ENCODE data around the gene ANKFY1. TPM values are rescaled to one million over a fixed set of nuclear protein-coding genes. Genes with fewer than 3 reads are reported as not detected.

Gene ANKFY1
- total RNA-seq, 1 donor from 2014 or later = 72.6 TPM

- Mint-ChIP-seq H3K27ac (no peak overlapping the region), H3K36me3 (peaks cover 21% of the 10 kb centered on the region), H3K4me1 (ENCODE audit: unreplicated experiment) (peaks cover 25% of the 10 kb centered on the region), H3K4me3 (no peak overlapping the region), H3K27me3 (no peaks in the 10 kb centered on the region), H3K9me3 (peaks cover 4% of the 10 kb centered on the region)
- DNase-seq (ENCODE audit: extremely low spot score, unreplicated experiment) = no peak
- TF ChIP-seq, protein P1, sequence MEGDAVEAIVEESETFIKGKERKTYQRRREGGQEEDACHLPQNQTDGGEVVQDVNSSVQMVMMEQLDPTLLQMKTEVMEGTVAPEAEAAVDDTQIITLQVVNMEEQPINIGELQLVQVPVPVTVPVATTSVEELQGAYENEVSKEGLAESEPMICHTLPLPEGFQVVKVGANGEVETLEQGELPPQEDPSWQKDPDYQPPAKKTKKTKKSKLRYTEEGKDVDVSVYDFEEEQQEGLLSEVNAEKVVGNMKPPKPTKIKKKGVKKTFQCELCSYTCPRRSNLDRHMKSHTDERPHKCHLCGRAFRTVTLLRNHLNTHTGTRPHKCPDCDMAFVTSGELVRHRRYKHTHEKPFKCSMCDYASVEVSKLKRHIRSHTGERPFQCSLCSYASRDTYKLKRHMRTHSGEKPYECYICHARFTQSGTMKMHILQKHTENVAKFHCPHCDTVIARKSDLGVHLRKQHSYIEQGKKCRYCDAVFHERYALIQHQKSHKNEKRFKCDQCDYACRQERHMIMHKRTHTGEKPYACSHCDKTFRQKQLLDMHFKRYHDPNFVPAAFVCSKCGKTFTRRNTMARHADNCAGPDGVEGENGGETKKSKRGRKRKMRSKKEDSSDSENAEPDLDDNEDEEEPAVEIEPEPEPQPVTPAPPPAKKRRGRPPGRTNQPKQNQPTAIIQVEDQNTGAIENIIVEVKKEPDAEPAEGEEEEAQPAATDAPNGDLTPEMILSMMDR (conservative IDR thresholded peaks at IDR 0.05) = no peak
Observed at GRCh38 chr17:4250887-4251286, 12.9 kb downstream of the ANKFY1 start.

DNA sequence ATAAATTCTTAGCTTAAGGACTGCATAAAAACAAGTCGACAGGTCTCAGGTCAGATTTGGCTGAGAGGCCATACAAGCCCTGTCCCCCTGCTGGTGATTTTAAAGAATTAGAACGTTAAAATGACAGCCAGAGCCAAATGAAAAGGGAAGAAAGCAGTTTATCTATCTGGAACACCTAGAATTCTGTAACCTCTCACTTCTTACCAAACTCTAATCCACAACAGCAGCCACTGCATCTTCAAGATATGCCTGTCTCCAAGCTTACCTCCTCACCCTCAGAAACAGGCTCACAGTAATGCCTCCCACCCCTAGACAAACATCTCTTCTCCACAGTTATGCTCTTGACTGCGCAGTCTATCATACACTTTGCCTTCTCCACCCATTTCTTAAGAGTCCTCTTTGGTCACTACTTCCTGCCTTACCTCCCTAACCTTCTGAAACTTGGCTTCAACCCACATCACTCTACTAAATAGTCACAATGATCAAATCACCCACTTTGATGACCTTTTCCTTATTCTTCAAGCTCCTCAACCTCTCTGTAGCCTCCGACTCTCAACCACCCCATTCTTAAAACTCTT, 14.2 kb downstream of the ANKFY1 start:
- Mint-ChIP-seq H3K36me3 (peaks cover 21% of the 10 kb centered on the region), H3K9me3 (no peaks in the 10 kb centered on the region), H3K27ac (peak overlapping the region; percentile 56), H3K4me3 (no peak overlapping the region), H3K4me1 (ENCODE audit: unreplicated experiment) (peaks cover 31% of the 10 kb centered on the region), H3K27me3 (no peaks in the 10 kb centered on the region)
- no peak for DNase-seq (ENCODE audit: extremely low spot score, unreplicated experiment)
- TF ChIP-seq, protein P1 (conservative IDR thresholded peaks at IDR 0.05) = peak; percentile 81

GRCh38 chr17:4248504-4249277, 15.1 kb downstream of the ANKFY1 start:
- H3K27me3 Mint-ChIP-seq = no peaks in the 10 kb centered on the region
- TF ChIP-seq, protein P1 (conservative IDR thresholded peaks at IDR 0.05) = no peak
- H3K27ac Mint-ChIP-seq = peak overlapping the region; percentile 100
- peaks cover 33% of the 10 kb centered on the region for H3K4me1 Mint-ChIP-seq (ENCODE audit: unreplicated experiment)
- peak overlapping the region; percentile 80 for H3K4me3 Mint-ChIP-seq
- no peak for DNase-seq (ENCODE audit: extremely low spot score, unreplicated experiment)
- peaks cover 22% of the 10 kb centered on the region for H3K36me3 Mint-ChIP-seq
- H3K9me3 Mint-ChIP-seq = no peaks in the 10 kb centered on the region

GRCh38 chr17:4247971-4248388, 15.8 kb downstream of the ANKFY1 start:
- H3K36me3 Mint-ChIP-seq = peaks cover 19% of the 10 kb centered on the region
- H3K4me1 Mint-ChIP-seq (ENCODE audit: unreplicated experiment) = peaks cover 33% of the 10 kb centered on the region
- peak overlapping the region; percentile 80 for H3K4me3 Mint-ChIP-seq
- no peaks in the 10 kb centered on the region for H3K27me3 Mint-ChIP-seq
- peak overlapping the region; percentile 100 for H3K27ac Mint-ChIP-seq
- TF ChIP-seq, protein P1 (conservative IDR thresholded peaks at IDR 0.05) = no peak
- no peak for DNase-seq (ENCODE audit: extremely low spot score, unreplicated experiment)
- H3K9me3 Mint-ChIP-seq = no peaks in the 10 kb centered on the region

GRCh38 chr17:4247361-4247970, 16.3 kb downstream of the ANKFY1 start:
- peaks cover 19% of the 10 kb centered on the region for H3K36me3 Mint-ChIP-seq
- TF ChIP-seq, protein P1 (conservative IDR thresholded peaks at IDR 0.05) = no peak
- no peaks in the 10 kb centered on the region for H3K27me3 Mint-ChIP-seq
- peak overlapping the region; percentile 44 for H3K4me3 Mint-ChIP-seq
- H3K9me3 Mint-ChIP-seq = no peaks in the 10 kb centered on the region
- peak overlapping the region; percentile 100 for H3K27ac Mint-ChIP-seq
- H3K4me1 Mint-ChIP-seq (ENCODE audit: unreplicated experiment) = peaks cover 33% of the 10 kb centered on the region
- no peak for DNase-seq (ENCODE audit: extremely low spot score, unreplicated experiment)
